ENCODE results near the gene HMCN1. TPM values are rescaled to one million over a fixed set of nuclear protein-coding genes. Genes with fewer than 3 reads are reported as not detected.

The HMCN1 gene
- total RNA-seq, 2 donors from 2014 or later, result 10.6 to 17.3 TPM

- intact Hi-C loops (cut with DNase I), result no loop called here
- DNase-seq (ENCODE audit: low spot score), result no peak
Observed at GRCh38 chr1:186093437-186093836, 359.2 kb downstream of the HMCN1 start.

- intact Hi-C loops (cut with DNase I), result no loop called here
- DNase-seq (ENCODE audit: low spot score), result no peak
Observed at GRCh38 chr1:186094172-186094571, 360.0 kb downstream of the HMCN1 start.

DNA sequence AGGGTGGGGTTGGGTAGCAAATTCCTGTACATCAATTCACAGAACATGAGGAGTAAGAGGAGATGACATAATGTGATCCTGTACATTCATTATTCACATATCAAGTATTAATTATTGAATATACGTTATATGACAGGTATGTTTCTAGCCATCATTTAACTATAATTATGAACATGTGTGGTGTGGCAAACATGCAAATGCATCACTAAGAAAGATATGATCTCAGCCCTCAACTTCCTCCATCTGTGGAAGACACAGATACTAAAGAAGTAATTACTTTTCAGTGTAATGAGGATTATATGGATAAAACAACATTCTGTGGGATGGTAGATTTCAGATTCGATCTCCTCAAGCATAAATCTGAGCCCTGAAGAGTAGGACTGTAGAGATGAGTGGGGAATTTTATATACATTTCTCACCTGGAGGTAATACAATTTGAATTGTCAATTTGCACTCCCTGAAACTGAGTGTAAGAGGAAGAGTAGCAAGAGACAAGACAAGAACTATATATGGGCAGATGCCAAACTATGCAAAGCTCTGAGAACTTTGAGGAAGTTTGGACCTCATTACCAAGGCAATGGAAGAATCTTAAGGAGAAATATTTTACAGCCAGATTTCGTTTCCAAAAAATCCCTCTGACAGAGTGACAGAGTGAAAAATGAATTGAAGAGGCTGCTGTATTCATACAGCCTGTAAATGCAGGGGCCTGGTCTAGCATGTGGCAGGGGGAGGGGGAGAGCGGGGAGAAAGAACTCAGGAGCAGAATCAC, 365.3 kb downstream of the HMCN1 start:
- DNase-seq (ENCODE audit: low spot score), result no peak
- intact Hi-C loops (cut with DNase I), result no loop called here

DNA sequence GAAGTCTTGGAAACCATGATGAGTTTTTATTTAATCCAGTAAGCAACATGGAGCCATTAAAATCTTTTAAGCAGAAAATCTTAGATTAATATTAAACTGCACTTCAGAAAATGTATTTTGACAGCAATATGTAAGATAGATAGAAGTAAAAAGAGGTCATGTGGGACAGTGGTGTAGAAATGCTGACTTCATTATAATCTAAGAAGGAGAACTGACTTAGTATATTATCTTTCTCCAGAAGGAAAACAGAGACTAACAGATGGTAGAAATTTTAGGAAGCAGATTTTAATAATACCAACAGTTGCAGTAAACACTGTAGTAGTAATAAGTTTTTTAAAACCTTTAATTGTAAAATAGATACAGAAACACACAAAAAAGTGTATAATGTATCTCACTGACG, 367.9 kb downstream of the HMCN1 start:
- intact Hi-C loops (cut with DNase I), result no loop called here

GRCh38 chr1:186102547-186103148, 368.5 kb downstream of the HMCN1 start:
- DNase-seq (ENCODE audit: low spot score), result peak; percentile 73
- intact Hi-C loops (cut with DNase I), result no loop called here

More for the DNA sequence above, 367.9 kb downstream of the HMCN1 start:
- DNase-seq (ENCODE audit: low spot score), result no peak

DNA sequence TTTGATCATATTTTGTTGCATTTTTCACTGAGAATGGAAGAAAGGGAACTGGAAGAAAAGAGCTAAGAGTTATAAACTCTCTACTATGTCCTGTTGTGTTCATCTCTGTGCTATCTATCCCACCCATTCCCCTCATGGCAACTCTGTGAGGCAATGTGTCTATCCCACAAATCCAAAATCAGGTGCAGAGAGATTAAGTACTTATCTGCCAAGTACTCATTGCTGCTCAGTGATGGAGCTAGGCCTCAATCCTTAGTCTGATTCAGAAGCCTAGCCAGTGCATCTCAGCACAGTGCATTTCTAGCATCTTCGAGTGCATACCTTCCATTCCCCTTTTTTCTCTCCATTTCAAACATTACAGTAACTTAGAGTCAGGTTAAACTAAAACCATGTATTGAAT, 370.3 kb downstream of the HMCN1 start:
- intact Hi-C loops (cut with DNase I), result no loop called here
- DNase-seq (ENCODE audit: low spot score), result no peak

GRCh38 chr1:186112280-186112679, 378.1 kb downstream of the HMCN1 start:
- intact Hi-C loops (cut with DNase I), result no loop called here
- no peak for DNase-seq (ENCODE audit: low spot score)

DNA sequence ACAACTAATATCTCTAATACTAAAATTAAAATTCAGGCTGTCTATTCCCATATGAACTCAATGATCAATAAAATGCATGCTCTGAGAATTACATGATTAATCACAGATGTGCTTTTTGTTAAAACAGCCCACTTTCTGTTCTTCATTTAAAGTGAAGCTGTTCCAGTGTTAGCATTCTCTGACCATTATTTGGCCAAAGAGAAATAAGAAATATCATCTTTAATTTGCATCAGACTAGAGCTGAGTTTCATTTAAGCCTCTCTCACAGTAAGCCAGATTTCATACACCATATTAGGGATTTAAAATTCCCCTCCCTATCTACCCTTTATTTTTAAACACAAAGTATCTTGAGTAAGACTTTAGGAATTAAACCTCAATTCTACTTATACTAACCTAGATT, 379.3 kb downstream of the HMCN1 start:
- DNase-seq (ENCODE audit: low spot score), result no peak
- intact Hi-C loops (cut with DNase I), result no loop called here

GRCh38 chr1:186118724-186119123, 384.5 kb downstream of the HMCN1 start:
- intact Hi-C loops (cut with DNase I), result no loop called here
- no peak for DNase-seq (ENCODE audit: low spot score)

DNA sequence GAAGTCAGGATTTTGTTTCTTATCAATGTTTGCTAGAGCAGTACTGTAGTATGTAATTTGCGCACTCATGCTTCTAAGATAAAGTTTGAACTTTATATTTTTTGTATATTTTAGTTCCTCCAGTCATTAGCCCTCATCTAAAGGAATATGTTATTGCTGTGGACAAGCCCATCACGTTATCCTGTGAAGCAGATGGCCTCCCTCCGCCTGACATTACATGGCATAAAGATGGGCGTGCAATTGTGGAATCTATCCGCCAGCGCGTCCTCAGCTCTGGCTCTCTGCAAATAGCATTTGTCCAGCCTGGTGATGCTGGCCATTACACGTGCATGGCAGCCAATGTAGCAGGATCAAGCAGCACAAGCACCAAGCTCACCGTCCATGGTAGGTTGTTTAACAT, 388.6 kb downstream of the HMCN1 start:
- no peak for DNase-seq (ENCODE audit: low spot score)
- intact Hi-C loops (cut with DNase I), result no loop called here

DNA sequence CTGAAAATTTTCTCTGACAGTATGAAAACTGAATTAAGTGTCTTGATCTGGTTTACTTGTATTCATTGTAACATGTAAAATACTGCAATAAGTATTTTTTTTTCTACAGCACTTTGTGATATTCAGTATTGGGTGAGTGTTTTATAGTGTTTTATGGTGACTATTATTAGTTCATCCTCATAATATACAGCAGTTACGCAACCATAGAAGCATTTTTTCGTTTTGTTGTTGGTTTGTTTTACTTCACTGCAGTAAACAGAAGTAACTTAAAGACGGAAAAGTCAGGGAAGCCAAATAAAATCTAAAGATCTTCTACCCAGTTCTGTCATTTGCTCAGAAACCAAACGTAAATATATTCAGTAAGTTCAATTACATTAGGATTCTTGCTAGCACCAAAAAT, 390.8 kb downstream of the HMCN1 start:
- intact Hi-C loops (cut with DNase I), result no loop called here
- no peak for DNase-seq (ENCODE audit: low spot score)

GRCh38 chr1:186125511-186125910, 391.3 kb downstream of the HMCN1 start:
- intact Hi-C loops (cut with DNase I), result no loop called here
- no peak for DNase-seq (ENCODE audit: low spot score)

DNA sequence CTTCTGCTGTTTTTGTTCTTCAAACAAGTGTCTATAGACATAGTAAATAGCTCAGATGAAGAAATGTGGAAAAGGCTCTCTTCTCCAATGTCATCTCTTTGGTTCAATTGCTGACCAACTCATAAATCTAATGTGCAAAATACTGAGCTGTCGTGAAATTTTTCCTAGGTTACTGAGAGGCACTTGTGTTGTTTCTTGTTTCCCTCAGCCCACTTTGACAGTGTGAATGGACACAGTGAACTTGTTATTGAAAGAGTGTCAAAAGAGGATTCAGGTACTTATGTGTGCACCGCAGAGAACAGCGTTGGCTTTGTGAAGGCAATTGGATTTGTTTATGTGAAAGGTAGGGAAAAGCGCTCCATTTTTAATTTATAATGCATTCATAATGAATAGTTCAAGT, 395.6 kb downstream of the HMCN1 start:
- intact Hi-C loops (cut with DNase I), result no loop called here
- no peak for DNase-seq (ENCODE audit: low spot score)

GRCh38 chr1:186139115-186139514, 404.9 kb downstream of the HMCN1 start:
- intact Hi-C loops (cut with DNase I), result no loop called here

GRCh38 chr1:186139701-186140100, 405.5 kb downstream of the HMCN1 start:
- intact Hi-C loops (cut with DNase I), result no loop called here

More at GRCh38 chr1:186139115-186139514, 404.9 kb downstream of the HMCN1 start:
- DNase-seq (ENCODE audit: low spot score), result no peak

DNA sequence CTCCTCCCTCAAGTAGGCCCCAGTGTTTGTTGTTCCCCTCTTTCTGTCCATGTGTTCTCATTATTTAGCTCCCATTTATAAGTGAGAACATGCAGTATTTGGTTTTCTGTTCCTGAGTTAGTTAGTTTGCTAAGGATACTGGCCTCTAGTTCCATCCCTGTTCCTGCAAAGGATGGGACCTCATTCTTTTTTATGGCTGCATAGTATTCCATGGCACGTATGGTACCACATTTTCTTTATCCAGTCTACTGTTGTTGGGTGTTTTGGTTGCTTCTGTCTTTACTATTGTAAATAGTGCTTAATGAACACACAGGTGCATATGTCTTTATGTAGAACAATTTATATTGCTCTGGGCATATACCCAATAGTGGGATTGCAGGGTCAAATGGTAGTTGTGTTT, 408.0 kb downstream of the HMCN1 start:
- intact Hi-C loops (cut with DNase I), result no loop called here
- no peak for DNase-seq (ENCODE audit: low spot score)

More at GRCh38 chr1:186139701-186140100, 405.5 kb downstream of the HMCN1 start:
- no peak for DNase-seq (ENCODE audit: low spot score)

- intact Hi-C loops (cut with DNase I), result no loop called here
- no peak for DNase-seq (ENCODE audit: low spot score)
Observed at GRCh38 chr1:186142916-186143315, 408.7 kb downstream of the HMCN1 start.

DNA sequence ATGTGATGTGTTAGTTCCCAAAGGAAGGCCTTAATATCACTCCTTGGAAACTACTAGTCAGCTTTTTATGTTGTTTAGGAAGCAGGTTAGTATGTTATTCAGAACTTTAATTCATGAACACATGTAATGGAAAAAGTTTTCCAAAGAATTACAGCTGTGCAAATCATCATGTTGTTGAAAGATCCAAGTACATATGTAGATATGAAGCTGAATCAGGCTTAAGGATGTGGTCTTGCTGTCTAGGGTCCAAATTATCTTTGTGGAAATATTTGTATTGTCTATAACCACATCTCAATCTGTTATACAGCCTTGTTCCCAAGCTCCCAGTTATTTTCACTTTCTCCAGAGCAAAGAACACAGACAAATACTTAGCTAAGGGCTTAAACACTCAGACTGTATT, 409.3 kb downstream of the HMCN1 start:
- DNase-seq (ENCODE audit: low spot score), result no peak
- intact Hi-C loops (cut with DNase I), result no loop called here

DNA sequence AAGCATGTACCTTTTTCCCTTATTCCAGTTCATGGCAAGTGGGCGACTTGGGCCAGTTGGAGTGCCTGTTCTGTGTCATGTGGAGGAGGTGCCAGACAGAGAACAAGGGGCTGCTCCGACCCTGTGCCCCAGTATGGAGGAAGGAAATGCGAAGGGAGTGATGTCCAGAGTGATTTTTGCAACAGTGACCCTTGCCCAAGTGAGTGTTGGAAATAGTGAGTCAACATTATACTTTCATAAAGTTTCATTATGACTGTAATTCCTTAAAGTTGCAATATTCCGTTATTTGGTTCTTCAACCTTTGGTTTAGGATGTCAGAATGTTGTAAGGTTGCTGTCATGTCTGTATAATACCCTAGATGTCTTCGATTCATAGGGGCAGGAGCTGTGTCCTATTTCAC, 410.3 kb downstream of the HMCN1 start:
- intact Hi-C loops (cut with DNase I), result no loop called here

DNA sequence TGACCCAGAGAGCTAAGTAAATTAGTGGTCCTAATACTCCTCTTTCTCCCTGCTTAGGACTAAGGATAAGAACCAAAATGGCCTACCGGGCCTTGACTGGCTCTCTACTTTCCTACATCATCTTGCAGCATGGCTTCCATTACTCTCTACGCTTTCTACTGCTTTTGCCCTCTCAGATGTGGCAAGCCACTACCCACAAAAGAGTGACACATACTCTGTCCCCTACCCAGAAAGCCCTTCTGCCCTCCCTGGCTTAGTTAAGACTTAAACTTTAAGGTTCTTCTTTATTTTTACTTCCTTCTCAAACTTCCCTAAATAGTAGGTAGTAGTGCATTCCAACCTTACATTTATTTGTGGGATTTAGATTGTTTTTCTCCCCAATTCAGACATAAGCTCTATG, 412.8 kb downstream of the HMCN1 start:
- no peak for DNase-seq (ENCODE audit: low spot score)
- intact Hi-C loops (cut with DNase I), result no loop called here

More for the DNA sequence above, 410.3 kb downstream of the HMCN1 start:
- no peak for DNase-seq (ENCODE audit: low spot score)

- intact Hi-C loops (cut with DNase I), result no loop called here
- DNase-seq (ENCODE audit: low spot score), result no peak
Observed at GRCh38 chr1:186149591-186149990, 415.4 kb downstream of the HMCN1 start.
